ENCODE data around the gene RO60. TPM values are rescaled to one million over a fixed set of nuclear protein-coding genes. Genes with fewer than 3 reads are reported as not detected.
"Not testable (repeated sequence)": the region's sequence is repeated elsewhere in the genome, so short reads cannot be mapped to it uniquely, and the experiment has no call there.

The RO60 gene
- total RNA-seq, 1 experiment from 2014 or later, result 74.8 TPM

GRCh38 chr1:193031431-193031830, 28.0 kb upstream of the RO60 start:
- in situ Hi-C loops (cut with HindIII; ENCODE audit: low pct_unique_long_range_greater_than_20kb, low sequenced_read_pairs), result no loop called here

GRCh38 chr1:193032643-193033427, 26.6 kb upstream of the RO60 start:
- DNase-seq (ENCODE audit: low read depth, low spot score); H3K36me3 ChIP-seq (ENCODE audit: control insufficient read depth, insufficient read depth, low read length); H3K27ac ChIP-seq (ENCODE audit: low read length); BruUV-seq (replicated peaks); H3K4me1 ChIP-seq (ENCODE audit: control insufficient read depth, insufficient read depth, low read length); H3K9me3 ChIP-seq (ENCODE audit: control insufficient read depth, insufficient read depth, low read depth, low read length); ATAC-seq; intact Hi-C loops (cut with micrococcal nuclease; ENCODE audit: unreplicated experiment); H3K4me3 ChIP-seq (ENCODE audit: low read depth in 2 of 2, low read length in 2 of 2); H3K27me3 ChIP-seq (ENCODE audit: control insufficient read depth, insufficient read depth, low read length); in situ Hi-C loops (cut with HindIII; ENCODE audit: low pct_unique_long_range_greater_than_20kb, low sequenced_read_pairs); CTCF ChIA-PET; POLR2A ChIA-PET: not testable (repeated sequence)

More at GRCh38 chr1:193031431-193031830, 28.0 kb upstream of the RO60 start:
- Histone ChIP-seq H3K36me3 (ENCODE audit: control insufficient read depth, insufficient read depth, low read length) (peaks cover 6% of the 10 kb centered on the region; the same call in 1 of the 2 replicates), H3K9me3 (ENCODE audit: control insufficient read depth, insufficient read depth, low read depth, low read length) (no peaks in the 10 kb centered on the region), H3K4me1 (ENCODE audit: control insufficient read depth, insufficient read depth, low read length) (no peaks in the 10 kb centered on the region; the same call in 1 of the 2 replicates), H3K4me3 (ENCODE audit: low read depth in 2 of 2, low read length in 2 of 2) (no peak overlapping the region), H3K27me3 (ENCODE audit: control insufficient read depth, insufficient read depth, low read length) (no peaks in the 10 kb centered on the region), H3K27ac (ENCODE audit: low read length) (no peak overlapping the region)
- ATAC-seq, result no peak
- POLR2A ChIA-PET, result no interaction called here
- no peak for DNase-seq (ENCODE audit: low read depth, low spot score)
- intact Hi-C loops (cut with micrococcal nuclease; ENCODE audit: unreplicated experiment), result no loop called here
- CTCF ChIA-PET, result no interaction called here
- TF ChIP-seq CTCF (IDR thresholded peaks at IDR 0.05), result peak; percentile 35; the same call in 1 of the 2 replicates
- TF ChIP-seq POLR2AphosphoS5 (IDR thresholded peaks at IDR 0.05; ENCODE audit: low read depth, low read length), result no peak
- no TSS peak for BruUV-seq (replicated peaks)

- Histone ChIP-seq H3K27ac (ENCODE audit: low read length) (no peak overlapping the region), H3K27me3 (ENCODE audit: control insufficient read depth, insufficient read depth, low read length) (no peaks in the 10 kb centered on the region), H3K36me3 (ENCODE audit: control insufficient read depth, insufficient read depth, low read length) (peaks cover 3% of the 10 kb centered on the region; the same call in 1 of the 2 replicates), H3K9me3 (ENCODE audit: control insufficient read depth, insufficient read depth, low read depth, low read length) (no peaks in the 10 kb centered on the region), H3K4me1 (ENCODE audit: control insufficient read depth, insufficient read depth, low read length) (no peaks in the 10 kb centered on the region; the same call in 1 of the 2 replicates), H3K4me3 (ENCODE audit: low read depth in 2 of 2, low read length in 2 of 2) (no peak overlapping the region)
- BruUV-seq (replicated peaks), result no TSS peak
- DNase-seq (ENCODE audit: low read depth, low spot score) (no peak), ATAC-seq (no peak)
- TF ChIP-seq POLR2AphosphoS5 (IDR thresholded peaks at IDR 0.05; ENCODE audit: low read depth, low read length) (no peak), TCF7L2 (IDR thresholded peaks at IDR 0.05; ENCODE audit: low read depth, low read length) (no peak), REST (IDR thresholded peaks at IDR 0.05; ENCODE audit: insufficient read depth in 1 of 2, low read depth in 2 of 2, low read length in 1 of 2) (no peak), CTCF (IDR thresholded peaks at IDR 0.05) (no peak), SIN3A (IDR thresholded peaks at IDR 0.05; ENCODE audit: borderline replicate concordance, insufficient read depth, low read depth, low read length) (no peak)
- ChIA-PET POLR2A (no interaction called here), CTCF (no interaction called here)
- intact Hi-C loops (cut with micrococcal nuclease; ENCODE audit: unreplicated experiment), result no loop called here
- in situ Hi-C loops (cut with HindIII; ENCODE audit: low pct_unique_long_range_greater_than_20kb, low sequenced_read_pairs), result no loop called here
These were observed 25.8 kb upstream of the RO60 start for GRCh38 chr1:193033610-193034009.
